Activated T-cell treated with anti-CD3 and anti-CD28 coated beads for 1 hour (primary cell): ENCODE measurements around the gene ZBTB16.

Experiments
- DNase-seq: peaks from one replicate; pipeline ENCODE4 v3.0.0-alpha.2; 2020; ENCODE audit warnings: low read depth

ZBTB16 gene

GRCh38 chr11:114059278-114059983, at the start of gene ZBTB16:
Gene ZBTB16, plus strand, starts transcription at chr11:114059711. Its CDS starts 3,590 bp downstream, at chr11:114063301.
- peak; percentile 51 for DNase-seq

DNA sequence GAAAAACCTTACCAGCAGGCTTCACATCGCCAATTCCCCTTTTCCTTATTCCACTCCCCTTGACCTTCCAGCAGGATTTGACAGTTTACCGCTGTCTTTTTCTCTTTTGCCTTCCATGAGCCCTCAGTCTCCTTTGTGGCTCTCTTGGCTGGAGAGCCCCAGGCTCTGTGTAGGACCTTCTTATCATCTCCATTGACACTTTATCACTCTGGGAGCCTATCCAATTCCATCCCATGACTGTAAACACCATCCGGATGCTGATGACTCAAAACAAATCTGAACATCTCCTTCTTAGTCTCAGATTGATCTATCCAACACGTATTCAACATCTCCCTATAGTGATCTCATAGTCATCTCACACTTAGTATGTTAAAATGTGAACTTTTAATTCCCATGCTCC, 48.6 kb upstream of the ZBTB16 start:
- DNase-seq, result no peak

DNA sequence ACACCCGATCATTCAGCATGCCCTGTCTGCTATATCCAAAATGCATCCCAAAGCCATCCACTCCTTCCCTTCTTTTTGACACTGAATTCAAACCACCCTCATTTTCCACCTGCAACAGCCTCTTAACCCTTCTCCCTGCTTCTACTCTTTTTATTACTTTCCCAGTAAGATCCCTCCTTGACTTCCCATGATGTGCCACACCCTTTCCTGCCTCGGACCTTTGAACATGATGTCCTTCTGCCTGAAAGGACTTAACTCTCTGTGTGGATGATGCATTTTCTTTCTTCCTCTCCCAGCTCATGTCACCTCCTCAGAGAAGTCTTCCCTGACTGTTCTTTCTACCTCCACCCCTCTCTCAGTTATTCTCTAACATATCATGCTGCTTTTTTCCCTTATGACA, 48.1 kb upstream of the ZBTB16 start:
- no peak for DNase-seq

DNA sequence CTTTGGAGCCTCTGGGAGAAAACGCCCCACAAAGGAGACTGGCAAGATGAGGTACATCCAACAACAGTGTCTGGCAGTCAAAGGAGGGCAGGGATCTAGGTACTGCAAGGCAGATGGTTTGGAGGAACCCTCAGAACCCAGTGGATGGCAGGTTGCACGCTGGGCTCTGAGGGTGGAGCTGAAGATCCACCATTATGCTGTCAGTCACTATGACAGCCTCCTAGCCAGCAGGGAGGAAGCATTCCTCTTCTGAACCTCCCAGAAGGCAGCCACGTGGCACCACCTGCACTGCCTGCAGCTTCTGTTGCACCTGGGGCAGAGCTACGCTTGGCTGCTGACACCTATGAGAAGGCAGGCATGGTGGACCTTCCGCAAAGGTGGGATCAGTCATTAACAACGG, 44.4 kb upstream of the ZBTB16 start:
- no peak for DNase-seq

- DNase-seq, result no peak
Measured at GRCh38 chr11:114016986-114017385, 42.5 kb upstream of the ZBTB16 start.

DNA sequence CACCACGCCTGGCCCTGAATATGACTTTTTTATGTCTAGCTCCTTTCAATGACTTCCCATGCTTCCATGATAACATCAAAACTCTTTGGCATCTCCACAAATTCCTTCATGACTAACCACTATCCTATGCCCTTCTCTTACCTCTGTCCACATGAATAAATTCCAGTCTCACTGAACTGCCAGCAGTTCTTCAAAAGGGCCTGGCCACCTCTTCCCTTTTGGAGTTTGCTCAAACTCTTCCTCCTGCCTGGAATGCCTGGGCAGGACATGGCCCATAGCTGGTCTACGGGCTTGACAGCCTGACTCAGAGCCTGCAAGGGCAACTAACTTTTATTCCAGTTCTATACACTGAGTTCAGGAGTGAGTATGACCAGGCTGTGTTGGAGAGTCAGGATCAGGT, 41.8 kb upstream of the ZBTB16 start:
- no peak for DNase-seq

DNA sequence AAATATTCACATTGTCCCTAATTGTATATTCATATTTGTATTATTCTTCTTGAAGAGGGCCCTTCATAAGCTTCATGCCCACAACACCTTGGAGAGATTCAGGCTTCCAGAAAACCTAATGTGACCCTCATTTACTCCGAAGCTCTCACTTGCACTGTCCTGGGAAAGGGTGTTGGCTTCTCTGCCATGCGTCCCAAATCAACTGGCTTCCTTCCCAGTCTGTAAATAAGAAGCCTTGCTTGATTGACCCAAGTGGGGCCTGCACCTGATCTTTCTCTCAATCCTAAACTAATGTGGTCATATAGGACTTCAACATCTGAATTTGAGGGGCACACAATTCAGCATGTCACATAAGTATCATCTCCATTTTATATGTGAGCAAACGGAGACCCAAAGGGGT, 40.5 kb upstream of the ZBTB16 start:
- DNase-seq, result no peak

- DNase-seq, result no peak
Measured at GRCh38 chr11:114019574-114019973, 39.9 kb upstream of the ZBTB16 start.

GRCh38 chr11:114025329-114025907, 34.1 kb upstream of the ZBTB16 start:
- DNase-seq, result no peak

DNA sequence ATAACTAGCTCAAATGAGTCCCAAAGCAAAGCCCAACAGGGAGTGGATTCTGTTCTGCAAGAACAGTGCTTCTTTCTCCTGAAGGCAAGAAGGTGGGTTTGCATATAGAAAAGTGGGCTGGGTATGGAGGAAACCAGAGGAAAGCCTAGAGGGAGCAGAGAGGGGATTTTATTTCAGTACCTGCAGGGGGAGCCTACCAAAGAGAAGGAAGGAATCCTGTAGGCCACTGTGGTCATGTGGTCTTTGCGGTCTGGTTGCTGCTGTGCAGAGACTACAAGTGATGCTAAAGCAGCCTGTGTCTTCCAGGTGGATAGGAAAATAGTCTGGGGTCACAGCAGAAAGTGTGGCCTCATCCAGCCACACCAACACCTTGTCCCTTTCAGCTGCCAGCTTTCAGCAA, 33.2 kb upstream of the ZBTB16 start:
- no peak for DNase-seq

- no peak for DNase-seq
Measured at GRCh38 chr11:114027391-114027790, 32.1 kb upstream of the ZBTB16 start.

DNA sequence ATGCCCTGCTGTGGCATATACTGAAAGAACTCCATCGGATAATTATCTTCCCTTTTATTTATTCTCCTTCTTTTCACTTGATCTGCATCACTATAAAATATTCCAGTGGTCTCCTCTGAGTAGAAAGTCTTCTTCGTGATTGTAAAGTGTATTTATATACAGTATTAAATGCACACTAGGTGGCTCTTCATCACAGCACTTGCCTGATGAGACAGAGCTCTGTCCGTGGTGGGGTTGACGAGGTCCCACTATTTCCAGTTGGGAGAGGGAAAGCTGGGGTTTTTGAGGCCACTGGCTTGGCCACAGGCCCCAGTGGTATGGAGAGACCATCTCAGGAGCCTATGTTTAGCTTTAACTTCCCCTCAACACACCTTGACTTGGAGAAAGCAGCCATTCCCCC, 31.6 kb upstream of the ZBTB16 start:
- no peak for DNase-seq

- DNase-seq, result no peak
Measured at GRCh38 chr11:114031246-114031966, 28.1 kb upstream of the ZBTB16 start.

DNA sequence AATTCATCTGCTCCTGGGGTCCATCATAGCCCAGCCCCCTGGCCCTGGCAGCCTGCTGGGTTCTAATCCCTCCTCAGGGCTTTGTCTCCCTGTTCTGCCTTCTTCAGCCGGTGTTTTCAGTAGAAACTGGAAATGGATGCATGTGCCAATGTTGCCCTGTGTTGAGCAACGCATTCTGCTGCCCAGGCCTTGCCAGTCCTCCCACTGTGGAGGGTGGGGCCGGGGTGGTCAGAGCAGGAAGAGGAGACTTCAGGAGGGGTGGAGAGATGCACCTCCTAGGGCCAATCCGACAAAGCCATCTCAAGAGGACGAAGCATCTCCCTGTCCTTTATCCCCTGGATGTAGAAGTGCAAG, 27.6 kb upstream of the ZBTB16 start:
- DNase-seq, result no peak

- DNase-seq, result no peak
Measured at GRCh38 chr11:114033066-114033465, 26.4 kb upstream of the ZBTB16 start.

DNA sequence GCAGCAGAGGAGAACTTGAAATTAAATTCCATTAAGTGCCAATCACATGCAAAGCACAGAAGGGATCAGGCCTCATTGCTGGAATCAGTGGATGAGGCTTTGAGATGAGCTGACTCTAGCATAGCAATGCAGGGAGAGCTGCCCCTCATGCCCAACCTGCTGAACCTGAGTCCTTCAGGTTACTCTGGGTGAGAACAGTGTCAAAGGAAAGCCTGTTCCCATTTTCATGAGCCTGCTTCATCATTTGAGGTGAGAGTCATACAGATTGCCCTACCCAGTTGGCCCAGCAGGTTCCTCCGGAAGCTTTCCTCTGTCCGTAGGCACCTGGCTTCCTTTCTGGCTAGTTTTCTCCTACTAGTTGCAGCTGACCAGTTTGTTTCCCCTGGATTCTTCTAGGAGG, 25.9 kb upstream of the ZBTB16 start:
- DNase-seq, result no peak

DNA sequence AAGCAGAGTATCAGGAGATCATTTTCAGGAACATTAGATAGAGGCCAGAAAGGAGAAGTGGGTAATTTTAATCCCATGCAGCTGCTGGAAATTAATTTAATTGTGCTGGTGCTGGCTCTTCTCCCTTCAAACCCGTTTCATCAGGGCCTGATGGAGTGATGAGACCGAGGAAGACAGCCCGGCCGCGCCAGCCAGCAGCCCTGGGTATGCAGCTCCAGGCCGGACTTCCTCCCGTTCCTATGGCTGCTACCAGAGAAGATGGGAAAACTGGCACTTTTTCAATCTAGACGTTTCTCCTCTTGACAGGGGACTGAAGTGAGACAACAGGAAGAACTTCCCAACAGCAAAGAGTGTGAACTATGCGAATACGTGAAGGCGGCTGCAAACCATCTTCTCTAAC, 24.6 kb upstream of the ZBTB16 start:
- DNase-seq, result no peak

GRCh38 chr11:114036147-114036811, 23.2 kb upstream of the ZBTB16 start:
- peak; percentile 35 for DNase-seq

DNA sequence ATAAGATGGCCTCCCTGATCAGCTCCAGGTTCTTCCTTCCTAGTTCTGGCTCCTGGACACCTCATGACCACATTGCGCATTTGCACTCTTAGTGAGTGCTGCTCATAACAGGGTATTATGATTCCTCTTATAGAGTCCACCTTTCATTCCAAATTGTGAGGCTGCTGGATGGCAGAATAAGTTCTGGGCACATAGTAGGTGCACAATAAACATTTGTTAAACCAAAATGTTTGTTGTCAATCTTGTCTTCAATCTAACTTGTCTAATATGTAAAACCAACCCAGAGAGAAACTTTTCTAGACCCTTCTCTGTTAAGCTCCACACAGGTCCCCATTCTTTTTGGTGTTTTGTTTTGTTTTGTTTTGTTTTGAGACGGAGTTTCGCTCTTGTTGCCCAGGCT, 22.6 kb upstream of the ZBTB16 start:
- no peak for DNase-seq

DNA sequence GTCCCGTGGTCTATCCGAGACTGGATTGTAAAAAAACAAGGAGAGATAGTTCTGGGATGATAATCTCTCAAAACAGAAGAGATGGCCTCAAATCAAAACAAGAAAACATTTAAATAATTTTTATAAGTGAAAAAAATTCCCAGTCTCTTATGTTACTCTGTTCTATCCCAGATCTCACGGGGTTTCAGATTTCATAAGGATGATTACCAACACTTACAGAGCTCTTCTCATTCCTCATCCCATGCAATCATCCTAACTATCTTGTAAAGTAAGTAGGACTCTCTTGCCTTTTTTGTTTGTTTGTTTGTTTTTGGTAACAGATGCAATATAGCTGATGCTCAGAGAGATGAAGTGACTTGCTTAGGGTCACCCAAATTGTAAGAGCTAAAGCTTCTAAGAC, 20.0 kb upstream of the ZBTB16 start:
- DNase-seq, result no peak

- DNase-seq, result no peak
Measured at GRCh38 chr11:114040706-114041211, 18.8 kb upstream of the ZBTB16 start.

GRCh38 chr11:114042234-114042633, 17.3 kb upstream of the ZBTB16 start:
- no peak for DNase-seq
